ENCODE results near the gene ATAD3B.
"Not testable (repeated sequence)": the region's sequence is repeated elsewhere in the genome, so short reads cannot be mapped to it uniquely, and the experiment has no call there.

The ATAD3B gene

DNA sequence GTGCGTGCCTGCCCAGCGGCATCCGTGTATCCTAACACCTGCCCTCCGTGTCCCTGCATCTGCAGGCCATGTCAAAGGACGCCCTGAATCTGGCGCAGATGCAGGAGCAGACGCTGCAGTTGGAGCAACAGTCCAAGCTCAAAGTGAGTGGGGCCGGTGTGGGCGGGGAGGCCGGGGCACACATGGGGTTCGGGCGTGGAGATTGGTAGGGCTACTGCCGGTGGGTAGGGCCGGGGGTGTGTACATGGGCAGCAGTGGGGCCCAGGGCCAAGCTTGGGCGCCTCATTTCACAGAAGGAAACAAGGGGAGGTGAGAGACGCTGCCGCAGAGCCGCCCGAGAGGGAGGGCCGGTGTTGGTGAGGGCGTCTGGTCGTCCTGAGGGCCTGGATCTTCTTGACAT lies 20.9 kb upstream of the ATAD3B start:
- in situ Hi-C loops (cut with MboI; ENCODE audit: low sequenced_read_pairs): not testable (repeated sequence)

DNA sequence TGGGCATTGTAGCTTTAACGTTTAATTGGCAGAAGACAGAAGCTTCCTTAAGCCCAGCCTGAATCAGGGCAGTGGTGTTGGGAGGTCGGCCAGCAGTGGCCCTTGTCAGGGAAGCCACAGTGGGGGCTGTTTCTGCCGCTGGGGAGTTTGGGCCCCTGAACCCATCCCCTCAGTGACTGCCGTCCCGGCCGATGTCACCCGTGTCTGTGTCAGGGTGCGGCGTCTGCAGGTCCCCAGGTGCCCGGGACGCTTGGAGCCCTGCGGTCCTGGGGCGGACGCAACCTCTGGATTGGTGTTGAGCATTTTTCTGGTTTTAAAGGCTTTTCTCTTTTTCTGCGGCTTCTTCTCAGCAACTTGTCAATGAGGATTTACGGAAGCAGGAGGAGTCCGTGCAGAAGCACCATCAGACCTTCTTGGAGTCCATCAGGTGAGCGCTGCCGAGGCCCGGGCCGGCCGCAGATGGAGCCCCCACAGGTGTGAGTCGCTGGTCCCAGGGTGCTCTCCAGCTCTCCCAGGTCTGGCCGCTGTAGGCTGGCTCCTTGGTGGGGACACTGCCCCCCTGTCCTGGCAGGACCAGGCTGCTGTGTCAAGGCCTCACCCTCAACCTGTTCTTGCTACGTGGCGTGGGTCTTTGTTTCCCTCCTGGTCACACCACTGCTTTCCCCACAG lies 19.7 kb upstream of the ATAD3B start:
- in situ Hi-C loops (cut with MboI; ENCODE audit: low sequenced_read_pairs): no loop called here

DNA sequence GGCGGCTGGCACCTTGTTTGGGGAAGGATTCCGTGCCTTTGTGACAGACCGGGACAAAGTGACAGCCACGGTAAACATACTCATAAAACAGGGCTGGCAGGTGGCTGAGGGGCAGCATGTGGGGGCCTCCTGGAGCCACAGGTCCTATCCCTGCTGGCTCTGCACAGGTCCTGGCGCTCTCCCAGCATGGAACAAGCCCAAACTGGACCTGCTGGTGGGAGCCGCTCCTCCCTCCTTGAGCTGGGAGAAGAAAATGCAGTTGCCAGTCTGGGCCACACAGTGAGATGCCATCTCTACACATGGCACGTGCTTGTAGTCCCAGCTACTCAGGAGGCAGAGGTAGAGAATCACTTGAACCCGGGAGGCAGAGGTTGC lies 19.2 kb upstream of the ATAD3B start:
- in situ Hi-C loops (cut with MboI; ENCODE audit: low sequenced_read_pairs): not testable (repeated sequence)

DNA sequence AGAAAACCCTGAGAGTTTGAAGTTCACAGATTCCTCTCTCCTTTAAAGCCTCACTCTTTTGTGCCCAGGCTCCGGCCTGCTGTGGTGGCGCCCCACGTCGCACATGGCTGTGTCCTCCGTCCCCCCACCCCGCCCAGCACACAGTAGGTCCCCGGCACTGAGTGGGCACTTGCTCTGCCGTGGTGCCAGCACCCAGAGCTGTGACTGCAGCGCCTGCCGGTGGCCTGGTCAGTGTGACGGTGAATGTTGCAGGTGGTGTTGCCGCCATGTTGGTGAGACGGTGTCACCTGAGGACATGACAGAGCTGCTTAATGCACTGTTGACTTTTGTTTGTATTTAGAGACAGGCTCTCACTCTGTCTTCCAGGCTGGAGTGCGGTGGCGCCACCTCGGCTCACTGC lies 18.7 kb upstream of the ATAD3B start:
- in situ Hi-C loops (cut with MboI; ENCODE audit: low sequenced_read_pairs): no loop called here

DNA sequence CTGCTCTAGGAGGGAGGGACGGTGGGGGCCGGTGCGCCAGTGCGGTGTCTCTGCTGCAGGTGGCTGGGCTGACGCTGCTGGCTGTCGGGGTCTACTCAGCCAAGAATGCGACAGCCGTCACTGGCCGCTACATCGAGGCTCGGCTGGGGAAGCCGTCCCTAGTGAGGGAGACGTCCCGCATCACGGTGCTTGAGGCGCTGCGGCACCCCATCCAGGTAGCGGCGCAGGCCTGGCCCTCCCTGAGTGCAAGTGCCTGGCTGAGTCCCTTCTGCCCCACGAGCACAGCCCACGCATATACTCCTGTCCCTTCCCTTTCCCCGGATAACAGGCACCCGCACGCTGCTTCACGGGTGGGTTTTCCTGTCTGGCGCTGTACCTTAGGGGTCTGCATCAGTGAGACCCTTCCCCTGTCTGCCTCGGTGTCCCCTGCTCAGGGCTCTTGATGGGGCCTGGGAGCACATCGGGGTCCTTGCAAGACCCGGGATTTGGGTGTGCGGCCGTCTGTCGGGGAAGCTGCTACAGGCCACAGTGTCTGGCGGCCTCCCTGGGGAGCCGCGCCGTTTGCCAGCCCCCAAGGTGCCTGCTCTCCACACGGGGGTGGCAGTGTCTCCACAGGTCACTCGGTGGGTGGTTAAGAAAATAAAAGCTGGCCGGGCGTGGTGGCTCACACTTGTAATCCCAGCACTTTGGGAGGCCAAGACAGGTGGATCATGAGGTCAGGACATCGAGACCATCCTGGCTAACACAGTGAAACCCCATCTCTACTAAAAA lies 17.1 kb upstream of the ATAD3B start:
- in situ Hi-C loops (cut with MboI; ENCODE audit: low sequenced_read_pairs): not testable (repeated sequence)

DNA sequence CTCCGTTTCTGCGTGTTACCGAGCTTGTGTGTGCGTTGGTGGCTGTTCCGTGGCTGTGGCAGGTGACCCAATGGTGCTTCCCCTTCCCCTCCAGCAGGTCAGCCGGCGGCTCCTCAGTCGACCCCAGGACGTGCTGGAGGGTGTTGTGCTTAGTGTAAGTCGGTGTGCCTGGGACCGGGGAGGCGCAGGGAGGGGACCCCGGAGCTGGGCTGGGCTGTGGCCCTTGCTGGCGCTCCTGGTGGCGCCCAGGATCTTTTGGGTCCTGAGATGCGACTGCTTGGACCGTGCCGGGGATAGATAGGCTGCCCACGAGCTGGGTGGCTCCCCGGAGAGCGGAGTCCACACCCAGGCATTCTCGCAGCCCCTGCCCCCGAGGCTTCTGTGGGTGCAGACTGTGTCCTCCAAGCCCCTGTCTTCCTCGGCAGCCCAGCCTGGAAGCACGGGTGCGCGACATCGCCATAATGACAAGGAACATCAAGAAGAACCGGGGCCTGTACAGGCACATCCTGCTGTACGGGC lies 16.1 kb upstream of the ATAD3B start:
- in situ Hi-C loops (cut with MboI; ENCODE audit: low sequenced_read_pairs): no loop called here

DNA sequence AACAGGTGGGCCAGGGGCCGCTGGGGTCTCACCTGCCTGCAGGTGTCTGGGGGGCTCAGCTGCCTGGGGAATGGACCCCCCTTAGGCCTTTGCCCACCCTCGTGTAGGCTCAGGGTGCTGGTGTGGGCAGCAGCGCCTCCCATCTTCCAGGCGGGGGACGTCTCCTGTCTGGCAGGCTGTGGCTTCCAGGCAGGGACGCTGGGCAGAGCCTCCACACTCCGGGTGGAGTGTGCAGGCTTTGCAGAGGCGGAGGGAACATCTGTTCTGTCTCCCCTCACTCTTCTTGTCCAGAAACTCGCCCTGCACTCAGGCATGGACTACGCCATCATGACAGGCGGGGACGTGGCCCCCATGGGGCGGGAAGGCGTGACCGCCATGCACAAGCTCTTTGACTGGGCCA lies 15.6 kb upstream of the ATAD3B start:
- in situ Hi-C loops (cut with MboI; ENCODE audit: low sequenced_read_pairs): not testable (repeated sequence)

DNA sequence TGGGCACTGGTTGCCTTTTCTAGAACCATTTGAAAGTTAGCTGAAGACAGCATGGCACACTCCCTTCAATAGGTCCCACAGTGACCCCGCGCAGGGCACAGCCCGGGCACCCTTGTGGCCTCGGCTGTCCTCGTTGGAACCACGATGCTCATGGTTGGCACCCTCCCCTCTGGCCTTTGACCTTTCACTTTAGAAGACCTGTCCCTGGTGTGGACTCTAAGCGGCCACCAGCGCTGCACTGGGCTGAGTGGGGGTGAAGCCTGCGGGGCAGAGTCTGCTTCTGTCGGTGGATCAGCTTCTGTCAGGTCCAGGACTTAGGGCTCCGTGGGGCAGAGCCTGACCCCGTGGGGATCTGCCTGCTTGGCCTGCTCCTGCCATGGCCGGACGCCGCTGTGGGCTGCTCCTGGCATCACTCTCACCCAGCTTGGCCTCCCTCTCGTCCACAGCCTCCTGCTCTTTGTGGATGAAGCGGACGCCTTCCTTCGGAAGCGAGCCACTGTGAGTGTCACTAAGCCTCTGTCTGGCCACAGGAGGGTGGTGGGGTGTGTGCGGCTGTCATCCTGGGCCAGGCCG lies 14.8 kb upstream of the ATAD3B start:
- in situ Hi-C loops (cut with MboI; ENCODE audit: low sequenced_read_pairs): not testable (repeated sequence)

DNA sequence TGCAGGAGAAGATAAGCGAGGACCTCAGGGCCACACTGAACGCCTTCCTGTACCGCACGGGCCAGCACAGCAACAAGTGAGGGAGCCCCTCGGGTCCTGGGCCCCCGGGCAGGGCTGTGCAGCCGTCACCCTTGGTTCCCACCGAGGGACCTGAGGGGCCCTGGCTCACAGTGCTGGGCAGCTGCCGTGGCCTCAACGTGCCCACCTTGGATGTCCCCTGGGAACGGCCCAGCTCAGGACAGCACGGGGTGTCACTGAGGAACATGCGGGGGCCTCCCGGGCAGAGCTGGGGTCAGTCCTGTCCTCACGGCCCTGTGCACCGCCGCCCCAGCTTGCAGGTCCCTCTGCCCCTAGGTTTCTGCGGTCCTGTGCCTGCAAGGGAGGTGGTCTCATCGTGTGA lies 12.4 kb upstream of the ATAD3B start:
- in situ Hi-C loops (cut with MboI; ENCODE audit: low sequenced_read_pairs): not testable (repeated sequence)

DNA sequence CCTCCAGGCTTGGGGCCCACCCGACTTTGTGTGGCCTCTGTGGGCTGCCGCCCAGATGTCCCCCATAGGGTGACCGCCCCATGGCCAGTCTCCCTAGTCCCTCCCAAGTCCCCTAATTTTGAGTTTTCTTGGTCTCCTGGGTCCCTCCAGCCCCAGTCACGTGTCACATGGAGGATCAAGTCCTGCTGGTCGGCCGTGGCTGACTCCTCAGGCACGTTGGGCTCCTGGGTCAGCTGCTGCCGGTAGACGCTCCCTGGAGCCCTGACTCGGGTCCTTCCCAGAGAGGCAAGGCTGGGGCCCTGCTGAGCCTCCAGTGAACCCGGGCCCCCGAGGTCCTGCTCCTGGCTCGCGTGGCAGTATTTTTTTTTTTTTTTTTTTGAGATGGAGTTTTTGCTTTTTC lies 11.9 kb upstream of the ATAD3B start:
- in situ Hi-C loops (cut with MboI; ENCODE audit: low sequenced_read_pairs): not testable (repeated sequence)

DNA sequence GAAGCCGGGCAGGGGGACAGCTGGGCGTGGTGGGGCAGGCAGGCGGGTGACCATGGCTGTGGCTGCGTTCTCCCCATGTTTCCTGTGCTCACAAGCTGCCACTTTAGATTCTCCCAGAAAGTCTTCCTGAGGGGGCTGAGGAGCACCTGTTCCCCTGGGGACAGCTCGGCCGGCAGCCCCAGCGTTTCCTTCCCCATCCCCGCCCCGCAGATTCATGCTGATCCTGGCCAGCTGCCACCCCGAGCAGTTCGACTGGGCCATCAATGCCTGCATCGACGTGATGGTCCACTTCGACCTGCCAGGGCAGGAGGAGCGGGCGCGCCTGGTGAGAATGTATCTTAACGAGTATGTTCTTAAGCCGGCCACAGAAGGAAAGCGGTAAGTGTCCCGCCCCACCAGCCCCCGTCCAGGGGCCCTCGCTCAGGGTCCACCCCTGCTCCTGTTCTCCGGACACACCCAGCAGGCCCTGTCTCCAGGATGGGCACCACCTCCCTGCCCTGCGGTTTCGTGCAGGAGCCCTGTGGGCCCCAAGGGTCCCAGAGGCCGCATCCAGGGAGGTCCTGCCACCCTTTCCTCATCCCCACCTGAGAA lies 10.9 kb upstream of the ATAD3B start:
- in situ Hi-C loops (cut with MboI; ENCODE audit: low sequenced_read_pairs): no loop called here

DNA sequence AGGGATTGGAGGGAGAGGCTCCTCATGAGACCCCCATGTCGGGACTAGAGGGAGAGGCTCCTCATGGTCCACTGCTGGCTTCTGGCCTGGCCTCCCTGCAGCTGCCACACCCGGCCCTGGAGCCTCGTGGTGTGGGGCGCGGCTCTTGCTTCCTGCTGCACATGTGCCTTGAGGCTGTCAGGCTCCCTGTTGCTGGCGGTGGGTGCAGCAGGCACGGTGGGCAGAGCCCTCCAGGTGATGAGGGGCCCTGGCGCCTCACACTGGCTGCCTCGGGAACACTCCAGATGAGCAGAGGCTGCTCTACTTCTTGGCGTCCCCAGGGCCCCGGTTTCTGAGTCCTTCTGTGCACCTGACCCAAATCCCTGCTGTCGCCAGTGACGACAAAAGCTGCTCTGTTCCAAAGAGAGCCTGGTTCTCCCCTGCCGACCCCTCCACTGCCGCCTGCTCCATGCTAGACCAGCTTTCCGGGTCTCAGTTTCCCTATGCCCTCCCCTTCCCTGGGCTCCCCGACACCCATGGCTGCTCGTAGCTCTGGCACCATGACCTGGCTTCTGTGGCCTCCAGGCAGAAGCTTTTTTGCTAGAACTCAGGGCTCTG lies 9.7 kb upstream of the ATAD3B start:
- in situ Hi-C loops (cut with MboI; ENCODE audit: low sequenced_read_pairs): no loop called here

DNA sequence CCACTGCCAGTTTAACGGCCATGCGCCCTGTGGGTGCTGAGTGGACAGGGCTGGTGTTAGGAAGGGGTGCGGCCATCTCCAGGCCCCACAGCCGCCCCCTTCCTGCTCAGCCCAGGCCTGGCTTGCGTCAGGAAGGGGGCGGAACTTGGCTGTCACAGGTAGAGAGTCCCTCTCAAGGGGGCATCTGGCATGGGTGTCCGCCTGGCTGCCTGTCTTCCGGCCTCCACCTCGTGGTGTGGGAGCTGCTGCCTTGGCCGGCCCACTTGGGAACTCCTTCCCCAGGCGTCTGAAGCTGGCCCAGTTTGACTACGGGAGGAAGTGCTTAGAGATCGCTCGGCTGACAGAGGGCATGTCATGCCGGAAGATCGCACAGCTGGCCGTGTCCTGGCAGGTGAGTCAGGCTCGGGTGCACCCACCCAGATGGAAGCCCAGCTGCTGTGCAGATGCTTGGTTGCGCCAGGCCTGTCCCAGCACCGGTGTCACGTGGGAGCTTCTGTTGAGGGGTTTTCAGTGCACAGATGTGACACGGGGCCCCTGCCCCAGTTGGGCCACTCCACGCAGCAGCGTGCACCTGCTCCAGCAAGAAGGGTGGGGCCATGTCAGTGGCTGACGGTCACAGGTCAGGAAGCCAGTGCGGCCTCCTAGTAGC lies 9.1 kb upstream of the ATAD3B start:
- in situ Hi-C loops (cut with MboI; ENCODE audit: low sequenced_read_pairs): no loop called here

DNA sequence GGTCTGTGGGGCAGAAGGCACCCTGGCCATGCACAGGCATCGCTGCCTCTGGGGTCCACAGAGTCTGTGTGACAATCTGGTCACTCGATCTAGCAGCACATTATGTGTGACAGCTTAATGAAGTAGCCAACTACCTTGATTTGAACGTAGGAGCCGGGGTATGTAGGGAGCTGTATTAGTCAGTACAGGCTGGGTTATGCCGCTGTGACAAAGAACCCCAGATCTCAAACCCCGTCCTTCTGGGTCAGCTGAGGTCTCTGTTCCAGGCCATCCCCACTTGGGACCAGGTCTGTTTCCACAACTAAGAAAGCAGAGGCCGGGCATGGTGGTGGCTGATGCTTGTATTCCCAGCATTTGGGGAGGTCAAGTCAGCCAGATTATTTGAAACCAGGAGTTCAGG lies 8.3 kb upstream of the ATAD3B start:
- in situ Hi-C loops (cut with MboI; ENCODE audit: low sequenced_read_pairs): no loop called here

DNA sequence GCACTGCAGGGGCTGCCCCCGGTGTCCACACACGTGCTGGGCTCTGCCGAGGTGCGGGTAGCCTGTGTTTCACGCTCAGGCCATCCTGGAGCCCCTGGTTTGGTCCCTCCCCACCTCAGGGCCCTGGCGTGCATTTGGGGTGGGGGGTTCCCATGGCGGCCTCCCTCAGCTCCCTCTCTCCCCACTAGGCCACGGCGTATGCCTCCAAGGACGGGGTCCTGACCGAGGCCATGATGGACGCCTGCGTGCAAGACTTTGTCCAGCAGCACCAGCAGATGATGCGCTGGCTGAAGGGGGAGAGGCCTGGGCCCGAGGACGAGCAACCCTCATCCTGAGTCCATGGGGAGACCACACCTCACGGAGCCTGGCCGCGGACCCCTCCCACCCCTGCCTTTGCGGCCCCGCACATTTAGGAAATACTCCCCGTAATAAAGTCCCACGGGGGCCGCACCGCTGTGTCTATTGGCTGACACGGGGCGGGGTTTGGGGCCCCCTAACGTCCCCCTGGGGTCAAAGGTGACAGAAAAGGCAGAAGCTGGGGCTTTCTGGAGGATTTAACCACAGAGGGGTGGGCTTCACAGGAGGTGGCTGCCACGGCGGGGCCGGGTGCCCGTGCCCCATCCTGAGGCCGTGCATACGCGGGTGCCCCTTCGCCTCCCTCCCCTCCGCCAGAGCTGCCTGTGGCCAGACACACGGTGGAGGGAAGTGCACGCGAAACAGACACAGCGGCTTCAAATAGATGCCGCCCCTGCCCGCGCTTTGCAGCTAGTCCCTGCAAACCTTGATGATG lies 3.2 kb upstream of the ATAD3B start:
- in situ Hi-C loops (cut with MboI; ENCODE audit: low sequenced_read_pairs): not testable (repeated sequence)

DNA sequence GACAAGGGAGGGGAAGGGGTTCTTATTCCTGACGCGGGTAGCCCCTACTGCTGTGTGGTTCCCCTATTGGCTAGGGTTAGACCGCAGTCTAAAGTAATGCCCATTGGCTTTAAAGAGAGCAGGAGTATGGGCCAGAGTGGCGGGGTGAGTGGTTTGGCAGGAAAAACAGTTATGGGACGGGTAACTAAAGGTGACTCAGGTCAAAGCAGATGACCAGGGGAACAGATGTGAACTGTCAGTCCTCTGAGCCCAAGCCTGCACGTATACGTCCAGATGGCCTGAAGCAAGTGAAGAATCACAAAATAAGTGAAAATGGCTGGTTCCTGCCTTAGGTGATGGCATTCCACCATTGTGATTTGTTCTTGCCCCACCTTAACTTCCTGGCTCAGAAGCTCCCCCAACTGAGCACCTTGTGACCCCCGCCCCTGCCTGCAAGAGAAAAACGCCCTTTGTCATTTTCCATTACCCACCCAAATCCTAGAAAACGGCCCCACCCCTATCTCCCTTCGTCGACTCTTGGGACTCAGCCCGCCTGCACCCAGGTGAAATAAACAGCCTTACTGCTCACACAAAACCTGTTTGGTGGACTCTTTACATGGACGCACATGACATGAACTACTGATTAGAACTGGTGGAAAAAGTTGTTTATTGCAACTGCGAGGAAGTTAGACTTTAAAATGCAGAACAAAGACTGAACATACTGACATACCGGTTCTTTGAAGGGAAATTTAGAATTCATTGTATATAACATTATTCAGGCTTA lies 758 bp upstream of the ATAD3B start:
- in situ Hi-C loops (cut with MboI; ENCODE audit: low sequenced_read_pairs): no loop called here

DNA sequence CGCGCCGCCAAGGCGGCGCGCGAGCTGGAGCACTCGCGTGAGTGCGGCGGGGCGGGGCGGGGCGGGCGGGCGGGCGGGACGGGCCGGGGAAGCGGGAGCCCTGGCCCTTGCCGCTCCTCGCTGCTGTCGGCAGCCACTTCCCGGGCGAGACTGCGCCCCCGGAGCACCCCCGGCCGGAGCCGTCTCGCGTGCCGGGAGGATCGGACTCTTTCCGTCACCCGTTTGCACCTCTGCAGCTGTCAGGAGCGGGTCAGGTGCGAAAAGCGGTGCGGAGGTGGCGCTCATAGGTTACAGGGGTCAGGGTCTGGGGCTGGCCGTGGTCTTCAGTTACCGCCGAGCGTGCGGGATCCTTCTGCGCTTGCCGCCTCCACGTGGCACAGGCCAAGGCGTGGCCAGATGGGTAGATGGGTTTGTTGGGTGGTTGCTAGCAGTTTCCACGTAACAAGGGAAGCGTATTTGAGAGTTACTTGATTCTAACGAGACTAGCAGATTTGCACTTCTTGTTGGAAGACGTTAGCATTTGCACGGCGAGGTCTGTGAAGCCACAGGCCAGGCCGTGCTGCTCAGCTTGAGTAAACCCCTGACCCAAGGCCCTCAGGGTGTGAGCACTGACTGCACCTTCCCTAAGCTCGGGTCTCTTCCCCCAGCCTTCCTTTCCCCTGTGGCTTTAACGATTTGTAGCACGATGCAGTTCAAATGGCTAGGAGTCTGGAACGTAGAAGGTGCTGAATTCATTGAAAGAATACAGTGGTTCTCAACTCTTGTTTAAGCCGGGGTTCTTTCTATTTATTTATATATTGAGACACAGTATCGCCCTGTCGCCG lies 700 bp downstream of the ATAD3B start:
- in situ Hi-C loops (cut with MboI; ENCODE audit: low sequenced_read_pairs): not testable (repeated sequence)

DNA sequence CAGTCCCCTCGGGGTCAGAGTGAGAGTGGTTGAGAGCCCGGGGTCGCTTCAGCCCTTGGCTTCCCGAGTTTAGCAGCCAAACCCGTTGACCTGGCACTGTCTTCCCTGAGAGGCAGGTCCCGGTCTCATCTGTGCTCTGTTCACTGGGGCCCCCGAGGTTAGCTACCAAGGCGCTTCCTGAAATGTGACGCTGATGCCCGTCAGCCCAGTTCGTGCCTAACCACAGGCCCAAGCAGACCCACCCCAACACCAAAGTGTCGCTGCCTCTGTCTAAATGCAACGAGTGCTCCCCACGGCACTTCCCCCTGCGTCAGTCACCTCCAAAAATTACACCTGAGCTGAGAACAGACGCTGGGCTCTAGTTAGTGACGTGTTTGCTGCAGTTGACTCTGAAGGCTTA lies 4.4 kb downstream of the ATAD3B start:
- in situ Hi-C loops (cut with MboI; ENCODE audit: low sequenced_read_pairs): not testable (repeated sequence)

Data from HL-60/S4 treated with retinoic acid at 250 ng/mL for 4 days and 3 days (cell line).